ENCODE results near the gene SLC14A1. TPM values are rescaled to one million over a fixed set of nuclear protein-coding genes. Genes with fewer than 3 reads are reported as not detected.

Gene SLC14A1
- total RNA-seq, 1 experiment from 2014 or later, result not detected

DNA sequence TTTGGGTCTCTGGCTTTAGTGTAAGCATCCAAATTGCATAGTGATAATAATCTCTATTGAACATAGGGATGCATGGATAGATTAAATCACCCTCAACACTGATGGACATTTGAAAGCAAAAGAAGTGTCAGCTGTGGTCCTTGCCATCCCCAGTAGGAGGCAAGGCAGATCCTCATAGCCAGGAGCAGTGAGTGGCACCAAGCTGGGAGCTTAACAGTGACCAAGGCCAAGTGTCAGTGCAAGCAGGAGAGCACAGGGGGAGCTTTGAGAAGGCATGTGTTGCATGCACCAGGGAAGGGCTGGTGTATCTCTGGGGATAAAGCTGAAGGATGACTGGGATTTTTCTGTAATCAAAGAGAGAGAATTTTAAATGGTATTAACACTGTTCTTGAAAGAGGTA, 14.7 kb downstream of the SLC14A1 start:
- DNase-seq, result no peak
- H3K27ac Mint-ChIP-seq (ENCODE audit: unreplicated experiment), result no peak overlapping the region
- BruUV-seq (replicated peaks), result no TSS peak
- intact Hi-C loops (cut with micrococcal nuclease; ENCODE audit: unreplicated experiment), result no loop called here
- no peaks in the 10 kb centered on the region for H3K36me3 Mint-ChIP-seq (ENCODE audit: insufficient read depth, unreplicated experiment)
- CTCF ChIA-PET, result interaction anchor here (0.9 kb wide), 1 partner anchor 101 kb away, joined by 3 read pairs; no protein-coding TSS in a partner anchor
- no peaks in the 10 kb centered on the region for H3K9me3 Mint-ChIP-seq (ENCODE audit: low read depth, unreplicated experiment)
- H3K4me3 Mint-ChIP-seq (ENCODE audit: low read depth, unreplicated experiment), result no peak overlapping the region
- TF ChIP-seq, protein P1, sequence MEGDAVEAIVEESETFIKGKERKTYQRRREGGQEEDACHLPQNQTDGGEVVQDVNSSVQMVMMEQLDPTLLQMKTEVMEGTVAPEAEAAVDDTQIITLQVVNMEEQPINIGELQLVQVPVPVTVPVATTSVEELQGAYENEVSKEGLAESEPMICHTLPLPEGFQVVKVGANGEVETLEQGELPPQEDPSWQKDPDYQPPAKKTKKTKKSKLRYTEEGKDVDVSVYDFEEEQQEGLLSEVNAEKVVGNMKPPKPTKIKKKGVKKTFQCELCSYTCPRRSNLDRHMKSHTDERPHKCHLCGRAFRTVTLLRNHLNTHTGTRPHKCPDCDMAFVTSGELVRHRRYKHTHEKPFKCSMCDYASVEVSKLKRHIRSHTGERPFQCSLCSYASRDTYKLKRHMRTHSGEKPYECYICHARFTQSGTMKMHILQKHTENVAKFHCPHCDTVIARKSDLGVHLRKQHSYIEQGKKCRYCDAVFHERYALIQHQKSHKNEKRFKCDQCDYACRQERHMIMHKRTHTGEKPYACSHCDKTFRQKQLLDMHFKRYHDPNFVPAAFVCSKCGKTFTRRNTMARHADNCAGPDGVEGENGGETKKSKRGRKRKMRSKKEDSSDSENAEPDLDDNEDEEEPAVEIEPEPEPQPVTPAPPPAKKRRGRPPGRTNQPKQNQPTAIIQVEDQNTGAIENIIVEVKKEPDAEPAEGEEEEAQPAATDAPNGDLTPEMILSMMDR (IDR thresholded peaks at IDR 0.05; ENCODE audit: unreplicated experiment), result no peak
- no peaks in the 10 kb centered on the region for H3K27me3 Mint-ChIP-seq (ENCODE audit: unreplicated experiment)
- no peaks in the 10 kb centered on the region for H3K4me1 Mint-ChIP-seq (ENCODE audit: low read depth, unreplicated experiment)

DNA sequence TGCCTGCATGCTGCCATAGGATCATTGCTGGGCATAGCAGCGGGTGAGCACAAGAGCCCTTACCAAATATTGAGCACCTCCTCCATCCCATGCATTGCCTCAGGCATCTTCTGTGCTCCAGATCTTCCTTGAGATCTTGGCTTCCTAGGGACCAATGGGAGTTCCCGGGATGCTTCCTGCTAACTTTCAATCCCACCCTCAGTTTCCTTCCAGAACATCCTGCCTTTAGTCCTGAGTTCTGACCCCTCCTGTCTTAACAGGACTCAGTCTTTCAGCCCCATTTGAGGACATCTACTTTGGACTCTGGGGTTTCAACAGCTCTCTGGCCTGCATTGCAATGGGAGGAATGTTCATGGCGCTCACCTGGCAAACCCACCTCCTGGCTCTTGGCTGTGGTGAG, 15.3 kb downstream of the SLC14A1 start:
- DNase-seq, result no peak
- intact Hi-C loops (cut with micrococcal nuclease; ENCODE audit: unreplicated experiment), result no loop called here
- no peaks in the 10 kb centered on the region for H3K36me3 Mint-ChIP-seq (ENCODE audit: insufficient read depth, unreplicated experiment)
- H3K4me1 Mint-ChIP-seq (ENCODE audit: low read depth, unreplicated experiment), result no peaks in the 10 kb centered on the region
- no peak overlapping the region for H3K4me3 Mint-ChIP-seq (ENCODE audit: low read depth, unreplicated experiment)
- H3K27ac Mint-ChIP-seq (ENCODE audit: unreplicated experiment), result no peak overlapping the region
- CTCF ChIA-PET, result interaction anchor here (0.9 kb wide), 1 partner anchor 100 kb away, joined by 3 read pairs; no protein-coding TSS in a partner anchor
- no peaks in the 10 kb centered on the region for H3K9me3 Mint-ChIP-seq (ENCODE audit: low read depth, unreplicated experiment)
- BruUV-seq (replicated peaks), result no TSS peak
- no peaks in the 10 kb centered on the region for H3K27me3 Mint-ChIP-seq (ENCODE audit: unreplicated experiment)
- TF ChIP-seq, protein P1 (IDR thresholded peaks at IDR 0.05; ENCODE audit: unreplicated experiment), result no peak

DNA sequence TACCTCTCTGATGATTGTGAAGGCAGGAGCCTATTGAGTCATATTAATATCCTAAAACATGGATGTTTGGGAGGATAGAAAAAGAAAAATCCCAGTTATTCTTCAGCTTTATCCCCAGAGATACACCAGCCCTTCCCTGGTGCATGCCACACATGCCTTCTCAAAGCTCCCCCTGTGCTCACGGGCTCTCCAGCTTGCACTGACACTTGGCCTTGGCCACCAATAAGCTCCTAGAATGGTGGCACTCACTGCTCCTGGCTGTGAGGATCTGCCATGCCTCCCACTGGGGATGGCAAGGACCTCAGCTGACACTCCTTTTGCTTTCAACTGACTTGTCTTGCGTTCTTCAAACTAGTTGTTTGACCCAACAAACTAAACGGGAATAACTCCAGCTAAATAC, 15.9 kb downstream of the SLC14A1 start:
- no TSS peak for BruUV-seq (replicated peaks)
- Mint-ChIP-seq H3K4me3 (ENCODE audit: low read depth, unreplicated experiment) (no peak overlapping the region), H3K36me3 (ENCODE audit: insufficient read depth, unreplicated experiment) (no peaks in the 10 kb centered on the region), H3K27ac (ENCODE audit: unreplicated experiment) (no peak overlapping the region), H3K9me3 (ENCODE audit: low read depth, unreplicated experiment) (no peaks in the 10 kb centered on the region), H3K27me3 (ENCODE audit: unreplicated experiment) (no peaks in the 10 kb centered on the region), H3K4me1 (ENCODE audit: low read depth, unreplicated experiment) (peaks cover 2% of the 10 kb centered on the region)
- CTCF ChIA-PET, result interaction anchor here (0.7 kb wide), 1 partner anchor 81 kb away, joined by 5 read pairs; no protein-coding TSS in a partner anchor
- DNase-seq, result no peak
- intact Hi-C loops (cut with micrococcal nuclease; ENCODE audit: unreplicated experiment), result no loop called here
- TF ChIP-seq, protein P1 (IDR thresholded peaks at IDR 0.05; ENCODE audit: unreplicated experiment), result no peak

DNA sequence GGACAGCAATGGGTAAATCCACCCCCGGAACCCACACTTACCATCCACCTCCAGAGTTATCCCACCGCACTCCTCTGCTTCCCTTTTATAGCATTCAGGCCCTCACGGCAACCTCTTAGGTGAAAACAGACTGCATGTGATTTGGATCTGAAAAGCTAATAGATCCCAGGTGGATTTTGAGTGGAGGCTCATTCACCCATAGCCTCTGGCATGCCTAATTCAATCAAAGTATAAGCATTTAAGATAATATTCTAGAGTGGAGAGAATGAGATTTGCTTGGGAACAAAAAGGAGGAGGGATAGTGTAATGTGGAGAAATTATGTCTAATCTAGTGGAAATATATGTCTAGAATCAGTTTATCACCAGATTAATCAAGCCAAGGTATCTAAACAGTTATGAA, 17.1 kb downstream of the SLC14A1 start:
- TF ChIP-seq, protein P1 (IDR thresholded peaks at IDR 0.05; ENCODE audit: unreplicated experiment), result no peak
- Mint-ChIP-seq H3K4me1 (ENCODE audit: low read depth, unreplicated experiment) (peaks cover 14% of the 10 kb centered on the region), H3K27me3 (ENCODE audit: unreplicated experiment) (no peaks in the 10 kb centered on the region), H3K4me3 (ENCODE audit: low read depth, unreplicated experiment) (no peak overlapping the region), H3K9me3 (ENCODE audit: low read depth, unreplicated experiment) (no peaks in the 10 kb centered on the region), H3K27ac (ENCODE audit: unreplicated experiment) (no peak overlapping the region), H3K36me3 (ENCODE audit: insufficient read depth, unreplicated experiment) (no peaks in the 10 kb centered on the region)
- CTCF ChIA-PET, result no interaction called here
- no peak for DNase-seq
- BruUV-seq (replicated peaks), result no TSS peak
- intact Hi-C loops (cut with micrococcal nuclease; ENCODE audit: unreplicated experiment), result no loop called here
